Neural progenitor cell (in vitro differentiated cells): ENCODE measurements around the gene TMEM132E. TPM values are rescaled to one million over a fixed set of nuclear protein-coding genes. Genes with fewer than 3 reads are reported as not detected.

Experiments
- DNase-seq: peaks from one replicate; pipeline ENCODE4 v3.0.0-alpha.2; 2016; ENCODE audit warnings: low spot score
- H2AFZ ChIP-seq: fragments of 200-600 bp; sonication (generic); replicated peaks from 2 replicates; pipeline ENCODE4 v1.6.1; 2016; ENCODE audit warnings: antibody characterized with exemption
- H3F3A ChIP-seq: fragments of 200-600 bp; sonication (generic); 2 replicates; pipeline ENCODE4 v1.6.1; 2016; ENCODE audit warnings: antibody characterized with exemption, low read depth
- H3K27ac ChIP-seq: fragments of 200-600 bp; sonication (generic); 2 replicates; pipeline ENCODE4 v1.5.1; 2016; ENCODE audit warnings: mild to moderate bottlenecking
- H3K27me3 ChIP-seq: fragments of 200-600 bp; sonication (generic); 2 replicates; pipeline ENCODE4 v1.6.1; 2016; ENCODE audit warnings: mild to moderate bottlenecking, moderate library complexity
- H3K36me3 ChIP-seq: fragments of 200-600 bp; sonication (generic); 2 replicates; pipeline ENCODE4 v1.5.1; 2016
- H3K4me1 ChIP-seq: fragments of 200-600 bp; sonication (generic); 2 replicates; pipeline ENCODE4 v1.6.1; 2016; ENCODE audit warnings: mixed run types
- H3K4me2 ChIP-seq: fragments of 200-600 bp; sonication (generic); 2 replicates; pipeline ENCODE4 v1.6.1; 2016
- H3K4me3 ChIP-seq: fragments of 200-600 bp; sonication (generic); 2 replicates; pipeline ENCODE4 v1.5.1; 2016
- H3K79me2 ChIP-seq: fragments of 200-600 bp; sonication (generic); 2 replicates; pipeline ENCODE4 v1.6.1; 2016; ENCODE audit warnings: low read depth
- H3K9ac ChIP-seq: fragments of 200-600 bp; sonication (generic); 2 replicates; pipeline ENCODE4 v1.6.1; 2016
- H3K9me3 ChIP-seq: fragments of 200-600 bp; sonication (generic); 2 replicates; pipeline ENCODE4 v1.5.1; 2016; ENCODE audit warnings: low read depth
- H4K20me1 ChIP-seq: fragments of 200-600 bp; sonication (generic); 2 replicates; pipeline ENCODE4 v1.6.1; 2016; ENCODE audit warnings: low read depth
- H3K27ac Mint-ChIP-seq: 3 replicates; pipeline ENCODE4 v1.8.0; 2021; ENCODE audit warnings: mixed read lengths
- H3K27me3 Mint-ChIP-seq: 2 replicates; pipeline ENCODE4 v1.8.0; 2022; ENCODE audit warnings: low read depth, mild to moderate bottlenecking, inconsistent platforms, moderate library complexity, mixed read lengths; ENCODE audit not compliant: insufficient read depth
- H3K36me3 Mint-ChIP-seq: 3 replicates; pipeline ENCODE4 v1.8.0; 2021; ENCODE audit warnings: mixed read lengths
- H3K4me1 Mint-ChIP-seq: 3 replicates; pipeline ENCODE4 v1.8.0; 2021; ENCODE audit warnings: mixed read lengths
- H3K4me3 Mint-ChIP-seq: 3 replicates; pipeline ENCODE4 v1.8.0; 2021; ENCODE audit warnings: mild to moderate bottlenecking, moderate library complexity, mixed read lengths
- H3K9me3 Mint-ChIP-seq: 3 replicates; pipeline ENCODE4 v1.8.0; 2020; ENCODE audit warnings: mixed read lengths
- CTCF ChIP-seq: fragments of 200-600 bp; sonication (generic); IDR thresholded peaks from 2 replicates; pipeline ENCODE4 v1.5.1; 2017; ENCODE audit warnings: antibody characterized with exemption, mild to moderate bottlenecking
- EZH2 ChIP-seq: fragments of 200-600 bp; sonication (generic); IDR thresholded peaks from 2 replicates; pipeline ENCODE4 v1.6.1; 2017; ENCODE audit warnings: antibody characterized with exemption, mild to moderate bottlenecking, moderate library complexity
- EZH2phosphoT487 ChIP-seq: fragments of 200-600 bp; sonication (generic); IDR thresholded peaks from 2 replicates; pipeline ENCODE4 v1.6.1; 2017; ENCODE audit warnings: antibody characterized with exemption
- total RNA-seq: library from RNA; depleted of rRNA; stranded (reverse); fragments of >200 nt; gene quantifications from 2 replicates; pipeline ENCODE4 v1.2.3, GENCODE V29; 2015; ENCODE audit warnings: low replicate concordance

The TMEM132E gene
- total RNA-seq, 1 donor from 2014 or later = 0.21 TPM

GRCh38 chr17:34652021-34652555 is 72.7 kb downstream of the TMEM132E start:
- no peak for DNase-seq

GRCh38 chr17:34653511-34653910 is 74.1 kb downstream of the TMEM132E start:
- H3K36me3 ChIP-seq = no peaks in the 10 kb centered on the region
- Mint-ChIP-seq H3K27me3 (peaks cover 13% of the 10 kb centered on the region), H3K9me3 (no peaks in the 10 kb centered on the region), H3K36me3 (no peaks in the 10 kb centered on the region), H3K27ac (no peak overlapping the region), H3K4me3 (no peak overlapping the region), H3K4me1 (no peaks in the 10 kb centered on the region)
- H3K9ac ChIP-seq = no peak overlapping the region
- H3K27me3 ChIP-seq = peaks cover 9% of the 10 kb centered on the region
- H3K27ac ChIP-seq = no peak overlapping the region
- H4K20me1 ChIP-seq = no peaks in the 10 kb centered on the region
- DNase-seq = no peak
- no peak overlapping the region for H3K4me3 ChIP-seq
- no peaks in the 10 kb centered on the region for H3K9me3 ChIP-seq
- H3K79me2 ChIP-seq = no peaks in the 10 kb centered on the region
- no peaks in the 10 kb centered on the region for H3K4me1 ChIP-seq
- no peak overlapping the region for H3K4me2 ChIP-seq
- TF ChIP-seq EZH2 (no peak), CTCF (no peak), EZH2phosphoT487 (no peak)
- no peak overlapping the region for H2AFZ ChIP-seq
- H3F3A ChIP-seq = no peaks in the 10 kb centered on the region

More at GRCh38 chr17:34652021-34652555, 72.7 kb downstream of the TMEM132E start:
- Histone ChIP-seq H3K27ac (no peak overlapping the region), H3K4me1 (no peaks in the 10 kb centered on the region), H3K27me3 (peaks cover 9% of the 10 kb centered on the region), H3K9ac (no peak overlapping the region), H3K36me3 (no peaks in the 10 kb centered on the region), H3K4me3 (no peak overlapping the region), H2AFZ (no peak overlapping the region), H3F3A (no peaks in the 10 kb centered on the region), H3K4me2 (no peak overlapping the region), H4K20me1 (no peaks in the 10 kb centered on the region), H3K9me3 (no peaks in the 10 kb centered on the region), H3K79me2 (no peaks in the 10 kb centered on the region)
- Mint-ChIP-seq H3K36me3 (no peaks in the 10 kb centered on the region), H3K4me1 (no peaks in the 10 kb centered on the region), H3K27me3 (peaks cover 13% of the 10 kb centered on the region), H3K4me3 (peak overlapping the region; percentile 24), H3K27ac (no peak overlapping the region), H3K9me3 (no peaks in the 10 kb centered on the region)
- TF ChIP-seq EZH2 = no peak
- TF ChIP-seq CTCF = no peak
- no peak for TF ChIP-seq EZH2phosphoT487

- Histone ChIP-seq H4K20me1 (no peaks in the 10 kb centered on the region), H3F3A (no peaks in the 10 kb centered on the region), H3K4me1 (no peaks in the 10 kb centered on the region), H3K9me3 (no peaks in the 10 kb centered on the region), H3K9ac (no peak overlapping the region), H2AFZ (no peak overlapping the region), H3K27me3 (peaks cover 9% of the 10 kb centered on the region), H3K4me2 (no peak overlapping the region), H3K27ac (no peak overlapping the region), H3K79me2 (no peaks in the 10 kb centered on the region), H3K4me3 (no peak overlapping the region), H3K36me3 (no peaks in the 10 kb centered on the region)
- TF ChIP-seq EZH2phosphoT487 (no peak), CTCF (no peak), EZH2 (no peak)
- Mint-ChIP-seq H3K9me3 (no peaks in the 10 kb centered on the region), H3K4me3 (no peak overlapping the region), H3K27me3 (peaks cover 11% of the 10 kb centered on the region), H3K27ac (no peak overlapping the region), H3K4me1 (no peaks in the 10 kb centered on the region), H3K36me3 (no peaks in the 10 kb centered on the region)
- DNase-seq = no peak
These were observed 75.0 kb downstream of the TMEM132E start for GRCh38 chr17:34654276-34654880.
